ENCODE data around the gene TRIM54. TPM values are rescaled to one million over a fixed set of nuclear protein-coding genes. Genes with fewer than 3 reads are reported as not detected.
A peak's percentile ranks its signal among the peaks of the same experiment; 100 is the strongest.

Gene TRIM54
- total RNA-seq, 1 donor from 2014 or later = not detected

DNA sequence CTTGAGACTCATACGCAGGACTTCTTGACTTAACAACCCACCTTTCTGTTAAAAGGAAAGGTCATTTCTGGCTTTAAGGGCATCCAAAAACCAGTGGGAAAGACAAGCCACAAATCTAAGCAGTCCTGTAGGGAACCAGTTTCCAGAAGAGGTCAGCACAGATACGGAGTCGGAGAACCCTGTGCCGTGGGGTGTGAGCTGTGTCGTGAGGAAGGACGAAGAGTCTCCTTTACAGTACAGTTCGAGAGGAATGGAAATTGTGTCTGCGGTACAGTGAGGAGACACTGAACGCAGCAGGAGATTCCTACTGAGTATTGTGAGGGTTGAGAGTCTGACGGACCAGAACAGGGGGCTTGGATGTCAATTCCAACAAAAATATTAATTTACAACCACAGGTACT, 37.1 kb upstream of the TRIM54 start:
- H3K36me3 ChIP-seq (ENCODE audit: control insufficient read depth, insufficient read depth, low read length) = peaks cover 29% of the 10 kb centered on the region
- DNase-seq (ENCODE audit: low read depth) = no peak
- TF ChIP-seq, protein P1, sequence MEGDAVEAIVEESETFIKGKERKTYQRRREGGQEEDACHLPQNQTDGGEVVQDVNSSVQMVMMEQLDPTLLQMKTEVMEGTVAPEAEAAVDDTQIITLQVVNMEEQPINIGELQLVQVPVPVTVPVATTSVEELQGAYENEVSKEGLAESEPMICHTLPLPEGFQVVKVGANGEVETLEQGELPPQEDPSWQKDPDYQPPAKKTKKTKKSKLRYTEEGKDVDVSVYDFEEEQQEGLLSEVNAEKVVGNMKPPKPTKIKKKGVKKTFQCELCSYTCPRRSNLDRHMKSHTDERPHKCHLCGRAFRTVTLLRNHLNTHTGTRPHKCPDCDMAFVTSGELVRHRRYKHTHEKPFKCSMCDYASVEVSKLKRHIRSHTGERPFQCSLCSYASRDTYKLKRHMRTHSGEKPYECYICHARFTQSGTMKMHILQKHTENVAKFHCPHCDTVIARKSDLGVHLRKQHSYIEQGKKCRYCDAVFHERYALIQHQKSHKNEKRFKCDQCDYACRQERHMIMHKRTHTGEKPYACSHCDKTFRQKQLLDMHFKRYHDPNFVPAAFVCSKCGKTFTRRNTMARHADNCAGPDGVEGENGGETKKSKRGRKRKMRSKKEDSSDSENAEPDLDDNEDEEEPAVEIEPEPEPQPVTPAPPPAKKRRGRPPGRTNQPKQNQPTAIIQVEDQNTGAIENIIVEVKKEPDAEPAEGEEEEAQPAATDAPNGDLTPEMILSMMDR (IDR thresholded peaks at IDR 0.05; ENCODE audit: insufficient read depth, low read length, severe bottlenecking) = no peak
- FAIRE-seq = no peak
- H3K4me3 ChIP-seq (ENCODE audit: low read depth, low read length) = no peak overlapping the region
- H3K27me3 ChIP-seq (ENCODE audit: control insufficient read depth, insufficient read depth, low read length) = no peaks in the 10 kb centered on the region

DNA sequence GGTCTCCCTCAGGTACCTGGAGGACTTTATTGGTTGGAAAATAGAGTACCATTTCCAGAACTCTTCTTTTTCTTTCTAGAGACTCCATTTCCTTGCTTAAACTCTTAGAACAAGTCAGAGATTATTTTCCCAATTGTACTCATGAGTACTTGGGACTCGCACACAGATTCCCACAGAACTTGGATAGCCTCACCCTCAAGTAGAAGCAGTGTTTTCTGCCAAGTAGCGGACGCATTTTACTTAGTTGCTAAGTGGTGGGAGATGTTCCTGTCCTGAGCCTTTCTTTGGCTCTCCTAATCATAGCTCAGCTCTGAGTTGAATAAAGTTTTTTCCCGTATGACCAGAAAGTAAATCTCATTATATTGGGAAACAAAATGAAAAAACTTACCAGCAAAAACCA, 36.6 kb upstream of the TRIM54 start:
- TF ChIP-seq, protein P1 (IDR thresholded peaks at IDR 0.05; ENCODE audit: insufficient read depth, low read length, severe bottlenecking) = no peak
- Histone ChIP-seq H3K36me3 (ENCODE audit: control insufficient read depth, insufficient read depth, low read length) (peaks cover 24% of the 10 kb centered on the region), H3K27me3 (ENCODE audit: control insufficient read depth, insufficient read depth, low read length) (no peaks in the 10 kb centered on the region), H3K4me3 (ENCODE audit: low read depth, low read length) (no peak overlapping the region)
- FAIRE-seq (no peak), DNase-seq (ENCODE audit: low read depth) (no peak)

DNA sequence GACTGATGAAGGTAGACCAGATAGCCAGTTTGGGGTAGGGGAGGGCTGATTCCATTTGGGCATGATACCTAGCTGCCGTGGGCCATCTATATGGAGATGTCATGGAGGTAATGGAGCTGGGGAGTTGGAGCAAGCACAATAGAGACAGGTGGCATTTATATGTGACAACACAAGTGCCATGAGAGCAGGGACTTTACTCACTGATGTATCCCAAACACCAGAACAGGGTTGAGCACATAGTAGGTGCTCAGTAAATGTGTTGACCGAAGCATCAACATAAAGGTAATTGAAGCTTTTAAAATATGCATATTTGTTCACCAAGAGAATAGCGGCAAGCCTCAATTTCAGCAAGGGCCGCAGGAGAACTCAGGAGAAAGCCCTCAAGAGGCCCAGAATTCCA, 34.3 kb upstream of the TRIM54 start:
- DNase-seq (ENCODE audit: low read depth) (no peak), FAIRE-seq (no peak)
- TF ChIP-seq, protein P1 (IDR thresholded peaks at IDR 0.05; ENCODE audit: insufficient read depth, low read length, severe bottlenecking) = no peak
- peaks cover 9% of the 10 kb centered on the region for H3K36me3 ChIP-seq (ENCODE audit: control insufficient read depth, insufficient read depth, low read length)
- H3K4me3 ChIP-seq (ENCODE audit: low read depth, low read length) = no peak overlapping the region
- no peaks in the 10 kb centered on the region for H3K27me3 ChIP-seq (ENCODE audit: control insufficient read depth, insufficient read depth, low read length)

DNA sequence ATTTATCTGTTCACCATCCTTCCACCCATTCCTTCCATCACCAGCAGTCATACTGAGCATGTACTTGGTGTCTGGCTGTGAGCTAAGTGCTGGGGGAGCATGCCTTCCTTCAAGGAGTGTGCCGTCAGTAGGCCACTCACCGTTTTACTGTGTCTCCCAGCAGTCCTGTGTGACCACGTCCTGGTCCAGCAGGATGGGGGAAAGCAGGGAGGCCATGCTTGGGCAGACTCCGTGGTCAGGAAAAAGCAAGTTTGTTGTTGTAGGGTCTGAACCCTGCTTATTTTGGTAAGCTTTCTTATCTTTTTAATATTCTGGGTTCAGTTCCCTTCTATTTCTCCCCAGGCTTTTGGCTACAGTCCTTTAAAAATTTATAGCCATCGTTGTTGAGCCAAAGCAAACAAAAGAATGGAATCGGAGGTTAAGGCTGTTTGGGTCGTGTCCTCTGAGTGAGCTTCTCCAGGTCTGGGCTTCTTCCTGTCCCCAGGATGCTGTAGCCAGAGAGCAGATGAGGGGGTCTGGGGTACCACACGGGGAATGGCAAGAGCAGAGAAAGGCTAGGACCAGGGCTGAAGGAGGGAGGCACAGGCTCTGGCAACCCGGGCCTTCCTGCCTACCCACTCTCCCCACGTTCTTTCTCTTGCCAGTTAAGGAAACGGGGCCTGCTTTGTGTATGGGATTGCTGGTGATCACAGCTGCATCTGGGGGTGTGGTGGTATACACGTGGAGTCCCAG, 32.9 kb upstream of the TRIM54 start:
- DNase-seq (ENCODE audit: low read depth) (no peak), FAIRE-seq (no peak)
- no peak overlapping the region for H3K4me3 ChIP-seq (ENCODE audit: low read depth, low read length)
- peaks cover 2% of the 10 kb centered on the region for H3K27me3 ChIP-seq (ENCODE audit: control insufficient read depth, insufficient read depth, low read length)
- TF ChIP-seq, protein P1 (IDR thresholded peaks at IDR 0.05; ENCODE audit: insufficient read depth, low read length, severe bottlenecking) = no peak
- no peaks in the 10 kb centered on the region for H3K36me3 ChIP-seq (ENCODE audit: control insufficient read depth, insufficient read depth, low read length)

DNA sequence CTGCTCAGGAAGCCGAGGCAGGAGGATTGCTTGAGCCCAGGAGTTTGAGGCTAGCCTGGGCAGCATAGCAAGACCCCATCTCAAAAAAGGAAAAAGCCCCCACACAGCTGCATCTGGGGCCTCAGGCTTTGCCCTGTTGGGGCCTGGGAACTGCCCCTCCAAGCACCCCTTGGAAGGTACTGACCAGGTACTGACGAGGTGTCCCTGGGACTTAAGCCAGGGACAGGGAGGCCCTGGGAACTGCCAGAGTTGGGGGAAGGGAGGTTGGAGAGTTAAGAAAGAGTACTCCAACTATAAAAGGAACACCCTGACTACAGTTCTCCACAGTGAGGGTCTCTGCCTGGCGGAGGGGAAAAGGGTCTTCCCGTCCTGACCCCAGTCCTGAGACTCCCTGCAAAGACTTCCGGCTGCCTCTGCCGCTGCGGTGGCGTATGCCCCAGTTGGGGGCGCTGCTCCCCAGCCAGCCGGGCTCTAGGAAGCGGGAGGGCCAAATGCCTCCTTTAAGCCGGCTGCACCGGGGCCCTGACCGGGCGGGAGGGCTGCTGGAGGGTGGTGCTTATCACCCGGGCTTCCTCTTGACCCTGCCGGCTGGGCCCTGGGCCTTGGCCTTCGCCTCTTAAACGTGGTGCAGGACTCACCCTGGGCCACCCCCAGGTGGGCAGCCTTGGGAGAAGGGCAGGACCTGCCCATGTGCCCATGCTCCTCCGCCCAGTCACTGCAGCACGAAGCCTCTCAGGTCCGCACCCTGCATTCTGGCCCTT, 32.2 kb upstream of the TRIM54 start:
- no peak for FAIRE-seq

More for the DNA sequence above, 32.2 kb upstream of the TRIM54 start:
- Histone ChIP-seq H3K36me3 (ENCODE audit: control insufficient read depth, insufficient read depth, low read length) (no peaks in the 10 kb centered on the region), H3K4me3 (ENCODE audit: low read depth, low read length) (no peak overlapping the region), H3K27me3 (ENCODE audit: control insufficient read depth, insufficient read depth, low read length) (peaks cover 3% of the 10 kb centered on the region)
- TF ChIP-seq, protein P1 (IDR thresholded peaks at IDR 0.05; ENCODE audit: insufficient read depth, low read length, severe bottlenecking) = peak; percentile 82
- DNase-seq (ENCODE audit: low read depth) = peak; percentile 27

Measured in bronchial epithelial cell (primary cell).